ENCODE data around the gene STK36.
A peak's percentile ranks its signal among the peaks of the same experiment; 100 is the strongest.

Gene STK36

GRCh38 chr2:218645126-218645525, 26.8 kb upstream of the STK36 start:
- DNase-seq (ENCODE audit: low read depth in 1 of 2, low spot score in 1 of 2), result no peak
- in situ Hi-C loops (cut with HindIII; ENCODE audit: low pct_unique_long_range_greater_than_20kb, low sequenced_read_pairs), result no loop called here
- TF ChIP-seq JUND (IDR thresholded peaks at IDR 0.05; ENCODE audit: low read depth), result no peak

GRCh38 chr2:218648088-218648786, 23.6 kb upstream of the STK36 start:
- DNase-seq (ENCODE audit: low read depth in 1 of 2, low spot score in 1 of 2), result peak; percentile 40 to 65
- TF ChIP-seq JUND (IDR thresholded peaks at IDR 0.05; ENCODE audit: low read depth), result no peak
- in situ Hi-C loops (cut with HindIII; ENCODE audit: low pct_unique_long_range_greater_than_20kb, low sequenced_read_pairs), result no loop called here

- TF ChIP-seq JUND (IDR thresholded peaks at IDR 0.05; ENCODE audit: low read depth), result no peak
- in situ Hi-C loops (cut with HindIII; ENCODE audit: low pct_unique_long_range_greater_than_20kb, low sequenced_read_pairs), result no loop called here
- DNase-seq (ENCODE audit: low read depth in 1 of 2, low spot score in 1 of 2), result no peak
Observed at GRCh38 chr2:218648787-218649100, 23.1 kb upstream of the STK36 start.

GRCh38 chr2:218655751-218656150, 16.1 kb upstream of the STK36 start:
- in situ Hi-C loops (cut with HindIII; ENCODE audit: low pct_unique_long_range_greater_than_20kb, low sequenced_read_pairs), result no loop called here

GRCh38 chr2:218658671-218659257, 13.1 kb upstream of the STK36 start:
- in situ Hi-C loops (cut with HindIII; ENCODE audit: low pct_unique_long_range_greater_than_20kb, low sequenced_read_pairs), result no loop called here
- DNase-seq (ENCODE audit: low read depth in 1 of 2, low spot score in 1 of 2), result peak; percentile 18 to 53
- TF ChIP-seq JUND (IDR thresholded peaks at IDR 0.05; ENCODE audit: low read depth), result no peak

More at GRCh38 chr2:218655751-218656150, 16.1 kb upstream of the STK36 start:
- no peak for DNase-seq (ENCODE audit: low read depth in 1 of 2, low spot score in 1 of 2)
- no peak for TF ChIP-seq JUND (IDR thresholded peaks at IDR 0.05; ENCODE audit: low read depth)

- TF ChIP-seq JUND (IDR thresholded peaks at IDR 0.05; ENCODE audit: low read depth), result no peak
- peak; percentile 79 to 89 for DNase-seq (ENCODE audit: low read depth in 1 of 2, low spot score in 1 of 2)
- in situ Hi-C loops (cut with HindIII; ENCODE audit: low pct_unique_long_range_greater_than_20kb, low sequenced_read_pairs), result no loop called here
Observed at GRCh38 chr2:218659258-218659987, 12.5 kb upstream of the STK36 start, which contains the start of the genes BCS1L and ZNF142. Gene BCS1L (plus strand): TSS chr2:218659683. CDS start chr2:218660988, 1,305 bp downstream. Gene ZNF142 (minus strand): TSS chr2:218659623. CDS start chr2:218656429, 3,194 bp downstream.

- DNase-seq (ENCODE audit: low read depth in 1 of 2, low spot score in 1 of 2), result no peak
- no peak for TF ChIP-seq JUND (IDR thresholded peaks at IDR 0.05; ENCODE audit: low read depth)
- in situ Hi-C loops (cut with HindIII; ENCODE audit: low pct_unique_long_range_greater_than_20kb, low sequenced_read_pairs), result no loop called here
Observed at GRCh38 chr2:218659988-218660358, 11.9 kb upstream of the STK36 start.

GRCh38 chr2:218662377-218662776, 9.5 kb upstream of the STK36 start:
- no peak for TF ChIP-seq JUND (IDR thresholded peaks at IDR 0.05; ENCODE audit: low read depth)
- DNase-seq (ENCODE audit: low read depth in 1 of 2, low spot score in 1 of 2), result no peak
- in situ Hi-C loops (cut with HindIII; ENCODE audit: low pct_unique_long_range_greater_than_20kb, low sequenced_read_pairs), result no loop called here

GRCh38 chr2:218662827-218663226, 9.1 kb upstream of the STK36 start:
- DNase-seq (ENCODE audit: low read depth in 1 of 2, low spot score in 1 of 2), result no peak
- in situ Hi-C loops (cut with HindIII; ENCODE audit: low pct_unique_long_range_greater_than_20kb, low sequenced_read_pairs), result no loop called here

GRCh38 chr2:218663901-218664300, 8.0 kb upstream of the STK36 start:
- no peak for DNase-seq (ENCODE audit: low read depth in 1 of 2, low spot score in 1 of 2)
- TF ChIP-seq JUND (IDR thresholded peaks at IDR 0.05; ENCODE audit: low read depth), result no peak
- in situ Hi-C loops (cut with HindIII; ENCODE audit: low pct_unique_long_range_greater_than_20kb, low sequenced_read_pairs), result no loop called here

More at GRCh38 chr2:218662827-218663226, 9.1 kb upstream of the STK36 start:
- TF ChIP-seq JUND (IDR thresholded peaks at IDR 0.05; ENCODE audit: low read depth), result no peak

- TF ChIP-seq JUND (IDR thresholded peaks at IDR 0.05; ENCODE audit: low read depth), result no peak
- in situ Hi-C loops (cut with HindIII; ENCODE audit: low pct_unique_long_range_greater_than_20kb, low sequenced_read_pairs), result no loop called here
- DNase-seq (ENCODE audit: low read depth in 1 of 2, low spot score in 1 of 2), result no peak
Observed at GRCh38 chr2:218664653-218665052, 7.2 kb upstream of the STK36 start.

- in situ Hi-C loops (cut with HindIII; ENCODE audit: low pct_unique_long_range_greater_than_20kb, low sequenced_read_pairs), result no loop called here
- no peak for DNase-seq (ENCODE audit: low read depth in 1 of 2, low spot score in 1 of 2)
- no peak for TF ChIP-seq JUND (IDR thresholded peaks at IDR 0.05; ENCODE audit: low read depth)
Observed at GRCh38 chr2:218671097-218671653, 711 bp upstream of the STK36 start.

- no peak for TF ChIP-seq JUND (IDR thresholded peaks at IDR 0.05; ENCODE audit: low read depth)
Observed at GRCh38 chr2:218679119-218679518, 7.2 kb downstream of the STK36 start.

More at GRCh38 chr2:218679119-218679518, 7.2 kb downstream of the STK36 start:
- DNase-seq (ENCODE audit: low read depth in 1 of 2, low spot score in 1 of 2), result no peak
- in situ Hi-C loops (cut with HindIII; ENCODE audit: low pct_unique_long_range_greater_than_20kb, low sequenced_read_pairs), result no loop called here
